ENCODE measurements around the gene REST. TPM values are rescaled to one million over a fixed set of nuclear protein-coding genes. Genes with fewer than 3 reads are reported as not detected.
"Not testable (repeated sequence)": the region's sequence is repeated elsewhere in the genome, so short reads cannot be mapped to it uniquely, and the experiment has no call there.

REST gene, protein sequence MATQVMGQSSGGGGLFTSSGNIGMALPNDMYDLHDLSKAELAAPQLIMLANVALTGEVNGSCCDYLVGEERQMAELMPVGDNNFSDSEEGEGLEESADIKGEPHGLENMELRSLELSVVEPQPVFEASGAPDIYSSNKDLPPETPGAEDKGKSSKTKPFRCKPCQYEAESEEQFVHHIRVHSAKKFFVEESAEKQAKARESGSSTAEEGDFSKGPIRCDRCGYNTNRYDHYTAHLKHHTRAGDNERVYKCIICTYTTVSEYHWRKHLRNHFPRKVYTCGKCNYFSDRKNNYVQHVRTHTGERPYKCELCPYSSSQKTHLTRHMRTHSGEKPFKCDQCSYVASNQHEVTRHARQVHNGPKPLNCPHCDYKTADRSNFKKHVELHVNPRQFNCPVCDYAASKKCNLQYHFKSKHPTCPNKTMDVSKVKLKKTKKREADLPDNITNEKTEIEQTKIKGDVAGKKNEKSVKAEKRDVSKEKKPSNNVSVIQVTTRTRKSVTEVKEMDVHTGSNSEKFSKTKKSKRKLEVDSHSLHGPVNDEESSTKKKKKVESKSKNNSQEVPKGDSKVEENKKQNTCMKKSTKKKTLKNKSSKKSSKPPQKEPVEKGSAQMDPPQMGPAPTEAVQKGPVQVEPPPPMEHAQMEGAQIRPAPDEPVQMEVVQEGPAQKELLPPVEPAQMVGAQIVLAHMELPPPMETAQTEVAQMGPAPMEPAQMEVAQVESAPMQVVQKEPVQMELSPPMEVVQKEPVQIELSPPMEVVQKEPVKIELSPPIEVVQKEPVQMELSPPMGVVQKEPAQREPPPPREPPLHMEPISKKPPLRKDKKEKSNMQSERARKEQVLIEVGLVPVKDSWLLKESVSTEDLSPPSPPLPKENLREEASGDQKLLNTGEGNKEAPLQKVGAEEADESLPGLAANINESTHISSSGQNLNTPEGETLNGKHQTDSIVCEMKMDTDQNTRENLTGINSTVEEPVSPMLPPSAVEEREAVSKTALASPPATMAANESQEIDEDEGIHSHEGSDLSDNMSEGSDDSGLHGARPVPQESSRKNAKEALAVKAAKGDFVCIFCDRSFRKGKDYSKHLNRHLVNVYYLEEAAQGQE
- total RNA-seq, result 31.8 and 46.5 TPM in 2 replicates

DNA sequence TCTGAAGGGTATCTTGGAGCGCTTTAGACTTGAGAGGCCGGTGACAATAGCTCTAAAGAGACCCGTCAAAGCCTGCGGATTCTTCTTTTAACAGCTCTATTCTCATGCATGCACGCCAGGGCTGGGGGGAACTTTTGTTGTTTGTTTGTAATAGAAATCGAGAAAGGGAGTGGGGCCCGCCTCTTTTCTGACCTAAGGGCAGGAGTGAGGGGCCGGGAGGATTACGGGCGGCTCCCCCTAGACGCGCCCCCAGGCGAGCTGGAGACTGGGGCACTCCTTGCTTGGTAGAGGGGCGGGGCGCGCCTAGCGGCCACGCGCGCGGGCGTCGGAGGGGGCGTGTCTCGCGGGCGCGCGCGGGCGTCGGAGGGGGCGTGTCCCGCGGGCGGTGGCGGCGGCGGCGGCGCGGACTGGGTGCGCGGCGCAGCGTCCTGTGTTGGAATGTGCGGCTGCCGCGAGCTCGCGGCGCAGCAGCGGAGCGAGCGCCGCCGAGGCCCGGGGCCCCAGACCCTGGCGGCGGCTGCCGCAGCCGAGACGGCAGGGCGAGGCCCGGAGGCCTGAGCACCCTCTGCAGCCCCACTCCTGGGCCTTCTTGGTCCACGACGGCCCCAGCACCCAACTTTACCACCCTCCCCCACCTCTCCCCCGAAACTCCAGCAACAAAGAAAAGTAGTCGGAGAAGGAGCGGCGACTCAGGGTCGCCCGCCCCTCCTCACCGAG lies at the start of gene REST:
Gene REST, plus strand, starts transcription at position 412 of the 717 bp plus-strand sequence. CDS start 2,739 bp downstream, outside the sequence.
- peak; percentile 82 for DNase-seq

DNA sequence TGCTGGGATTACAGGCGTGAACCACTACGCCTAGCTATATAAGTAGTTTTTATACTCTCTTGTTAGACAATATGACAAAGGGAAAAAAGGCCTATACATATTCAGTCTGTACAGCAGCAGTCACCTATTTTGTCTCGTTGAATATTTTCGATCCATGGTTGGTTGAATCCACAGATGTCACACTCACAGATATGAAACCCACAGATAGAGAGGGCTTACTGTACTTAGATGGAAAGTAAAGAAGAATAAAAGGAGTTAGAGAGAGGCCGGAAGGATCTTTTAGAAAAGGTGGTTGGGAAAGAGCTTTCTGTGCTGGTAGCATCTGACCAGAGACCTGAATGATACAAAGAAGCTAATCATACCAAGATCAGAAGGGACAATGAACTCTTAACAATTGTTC lies 47.9 kb upstream of the REST start:
- no peak for DNase-seq

DNA sequence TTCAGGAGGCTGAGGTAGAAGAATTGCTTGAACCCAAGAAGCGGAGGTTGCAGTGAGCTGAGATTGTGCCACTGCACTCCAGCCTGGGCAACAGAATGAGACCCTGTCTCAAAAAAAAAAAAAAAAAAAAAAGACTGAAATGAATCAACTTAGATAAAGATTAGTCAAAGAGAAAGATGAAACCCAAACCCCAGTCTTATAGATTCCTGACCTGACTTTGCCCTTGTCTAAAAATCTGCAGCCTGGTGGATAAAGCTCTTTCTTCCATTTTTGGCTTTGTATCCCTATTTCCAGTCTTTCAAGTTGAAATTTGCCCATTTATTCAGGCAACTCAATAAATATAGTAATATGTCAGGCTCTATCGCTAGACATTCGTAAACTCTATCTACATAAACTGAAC lies 46.9 kb upstream of the REST start:
- DNase-seq, result no peak

DNA sequence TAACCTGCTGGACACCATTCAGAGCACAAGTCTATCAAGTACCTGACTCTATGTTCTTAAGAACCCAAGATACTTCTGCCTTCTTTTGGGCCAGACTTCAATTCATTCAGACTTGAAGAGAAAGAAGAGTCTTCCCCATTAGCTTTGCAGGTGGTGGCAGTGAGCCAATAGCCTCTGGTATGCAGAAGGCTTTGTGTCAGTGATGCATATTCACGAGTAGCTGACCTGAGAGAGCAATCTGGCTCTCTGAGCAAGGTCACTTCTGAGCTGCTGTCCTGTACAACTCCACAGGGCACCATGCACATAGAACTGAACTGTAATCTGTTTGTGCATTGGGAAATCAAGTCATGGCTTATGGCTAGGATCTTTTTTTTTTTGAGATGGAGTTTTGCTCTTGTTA lies 46.3 kb upstream of the REST start:
- no peak for DNase-seq

DNA sequence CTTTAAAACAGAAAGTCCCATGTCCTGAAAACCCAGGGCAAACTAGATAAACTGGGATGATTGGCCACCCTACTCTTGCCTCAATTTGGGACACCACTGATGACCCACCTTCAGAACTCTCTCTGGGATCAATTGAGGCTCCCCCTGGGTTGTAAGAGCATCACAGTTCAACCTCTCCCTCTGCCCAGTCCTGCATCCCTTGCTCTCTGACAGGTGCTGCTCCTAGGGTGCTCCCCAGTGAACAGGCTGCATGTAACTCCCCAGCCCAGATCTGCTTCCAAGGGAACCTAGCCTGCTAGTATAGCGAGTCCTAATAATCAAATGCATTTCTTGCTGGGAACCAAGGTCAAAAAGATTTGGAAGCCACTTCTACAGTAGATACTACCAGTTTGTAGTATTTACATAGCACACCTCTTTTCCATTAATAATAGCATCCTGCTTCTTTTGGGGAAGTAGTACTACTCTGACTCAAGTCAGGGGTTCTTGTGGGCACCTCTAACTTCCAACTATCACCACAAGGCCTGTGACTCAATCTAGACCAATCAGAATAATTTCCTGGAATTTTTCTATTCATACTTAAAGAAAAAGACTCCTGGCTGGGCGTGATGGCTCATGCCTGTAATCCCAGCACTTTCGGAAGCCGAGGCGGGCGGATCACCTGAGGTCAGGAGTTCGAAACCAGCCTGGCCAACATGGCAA lies 44.1 kb upstream of the REST start:
- no peak for DNase-seq

DNA sequence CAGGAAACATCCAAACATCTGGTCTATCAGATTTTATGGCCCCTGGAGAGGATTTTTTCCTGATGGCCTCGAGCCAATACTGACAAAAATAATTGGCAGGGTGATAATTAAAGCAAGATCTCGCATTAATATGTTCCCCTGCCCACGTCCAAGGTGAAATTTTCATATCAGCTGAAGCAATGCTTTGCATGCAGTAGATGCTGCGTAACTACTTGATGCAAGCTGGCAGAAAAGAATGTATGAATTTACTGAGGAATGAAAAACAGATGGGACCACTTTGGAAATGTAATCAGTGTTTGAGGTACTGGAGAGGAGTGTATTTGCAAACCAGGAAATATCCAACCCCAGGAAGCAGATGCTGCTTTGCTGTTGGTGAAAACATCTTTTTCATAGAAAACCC lies 36.8 kb upstream of the REST start:
- DNase-seq, result no peak

DNA sequence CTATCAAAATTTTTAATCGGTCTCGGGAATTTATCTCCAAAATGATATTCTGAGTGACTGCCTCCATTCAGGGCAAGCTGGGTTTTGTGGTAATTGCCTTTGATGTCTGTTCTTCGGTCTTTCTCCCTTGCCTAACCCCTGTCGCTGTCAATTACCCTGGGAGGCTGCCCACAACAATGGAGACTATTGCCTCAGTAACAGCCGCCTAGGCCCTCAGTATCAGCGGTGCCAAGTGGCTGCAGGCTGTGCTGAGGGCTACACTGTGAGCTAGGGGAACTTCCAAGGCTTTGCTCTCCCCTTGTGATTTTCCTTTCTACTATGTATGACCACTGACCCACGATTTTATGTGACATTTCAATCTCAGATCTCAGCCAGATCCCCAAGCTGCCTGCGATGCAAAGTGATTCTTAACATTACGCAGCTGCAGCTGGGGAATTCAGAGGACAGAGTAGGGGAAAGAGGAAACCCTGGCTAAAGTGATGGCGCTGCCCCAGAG lies 36.3 kb upstream of the REST start:
- DNase-seq, result peak; percentile 13

DNA sequence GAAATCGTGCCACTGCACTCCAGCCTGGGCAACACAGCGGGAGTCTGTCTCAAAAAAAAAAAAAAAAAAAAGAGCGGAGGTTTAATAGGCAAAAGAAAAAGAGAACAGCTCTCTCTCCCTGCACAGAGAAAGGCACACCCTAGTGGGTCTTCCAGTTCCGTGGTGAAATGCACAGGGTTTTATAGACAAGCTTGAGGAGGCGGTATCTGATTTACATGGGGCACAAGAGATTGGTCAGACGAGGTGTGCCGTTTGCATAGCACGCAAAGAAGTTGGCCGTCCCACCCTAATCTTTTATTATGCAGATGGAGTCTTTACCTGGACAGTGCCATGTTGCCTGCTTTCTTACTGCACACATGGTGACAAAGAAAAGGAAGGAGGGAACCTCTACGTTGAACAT lies 33.5 kb upstream of the REST start:
- no peak for DNase-seq

DNA sequence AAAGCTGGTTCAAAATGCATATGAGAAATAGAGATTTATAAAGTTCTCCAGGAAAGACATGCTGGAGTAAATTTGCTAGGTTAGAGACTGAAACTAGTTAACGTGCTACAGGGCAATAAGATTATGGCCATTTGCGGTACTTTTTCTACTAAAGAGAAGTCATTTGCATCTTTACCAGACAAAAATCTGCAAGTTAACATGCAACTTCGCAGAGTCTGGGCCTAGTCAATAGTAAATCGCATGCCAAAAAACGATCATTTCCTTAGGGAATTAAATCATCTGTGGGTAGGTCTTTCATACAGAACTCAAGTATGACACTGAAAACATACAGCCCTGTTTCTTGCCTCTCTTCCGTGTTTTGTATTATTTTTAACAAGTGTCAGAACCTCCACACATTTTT lies 32.8 kb upstream of the REST start:
- DNase-seq, result no peak

DNA sequence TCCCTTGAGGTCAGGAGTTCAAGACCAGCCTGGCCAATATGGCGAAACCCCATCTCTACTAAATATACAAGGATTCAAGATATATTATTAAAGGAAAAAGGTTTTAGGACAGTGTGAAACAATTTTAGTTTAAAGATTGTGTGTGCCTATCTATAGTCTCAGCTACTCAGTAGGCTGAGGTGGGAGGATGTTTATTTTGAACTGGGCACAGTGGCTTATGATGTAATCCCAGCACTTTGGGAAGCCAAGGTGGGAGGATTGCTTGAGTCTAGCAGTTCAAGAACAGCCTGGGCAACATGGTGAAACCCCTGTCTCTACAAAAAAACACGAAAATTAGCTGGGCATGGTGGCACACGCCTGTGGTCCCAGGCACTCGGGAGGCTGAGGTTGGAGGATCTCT lies 31.4 kb upstream of the REST start:
- no peak for DNase-seq

DNA sequence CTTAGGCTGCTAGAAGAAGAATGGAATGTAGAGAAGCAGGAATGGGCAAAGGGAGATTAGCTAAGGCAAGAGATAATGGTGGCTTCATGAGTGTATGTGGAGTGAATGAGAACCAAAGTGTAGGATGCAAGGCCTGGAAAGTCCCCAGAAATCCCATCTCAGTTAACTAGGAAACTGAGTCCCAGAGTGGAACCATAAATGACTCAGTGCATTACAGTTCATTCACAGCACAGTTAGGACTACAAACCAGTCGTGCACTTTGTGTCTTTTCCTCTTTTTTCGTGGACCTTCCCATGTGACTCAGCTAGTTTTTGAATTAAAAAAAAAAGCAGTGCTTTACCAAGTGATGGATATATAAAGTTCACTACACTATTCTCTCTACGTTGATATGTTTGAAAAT lies 27.7 kb upstream of the REST start:
- DNase-seq, result no peak

DNA sequence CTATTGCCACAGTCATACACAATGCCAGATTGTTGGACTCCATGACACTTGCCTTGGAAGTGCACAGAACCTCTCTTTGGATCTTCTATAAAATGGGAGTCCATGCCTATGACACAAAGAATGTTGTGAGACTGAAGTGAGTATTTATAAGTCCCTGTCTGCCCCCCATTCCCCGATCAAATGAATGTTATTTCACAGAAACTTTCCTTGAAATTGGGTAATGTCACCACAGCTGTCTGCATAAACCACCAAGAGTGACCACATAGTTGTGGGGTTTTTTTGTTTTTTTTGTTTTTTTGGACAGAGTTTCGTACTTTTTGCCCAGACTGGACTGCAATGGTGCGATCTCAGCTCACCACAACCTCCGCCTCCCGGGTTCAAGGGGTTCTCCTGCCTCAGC lies 27.1 kb upstream of the REST start:
- no peak for DNase-seq

DNA sequence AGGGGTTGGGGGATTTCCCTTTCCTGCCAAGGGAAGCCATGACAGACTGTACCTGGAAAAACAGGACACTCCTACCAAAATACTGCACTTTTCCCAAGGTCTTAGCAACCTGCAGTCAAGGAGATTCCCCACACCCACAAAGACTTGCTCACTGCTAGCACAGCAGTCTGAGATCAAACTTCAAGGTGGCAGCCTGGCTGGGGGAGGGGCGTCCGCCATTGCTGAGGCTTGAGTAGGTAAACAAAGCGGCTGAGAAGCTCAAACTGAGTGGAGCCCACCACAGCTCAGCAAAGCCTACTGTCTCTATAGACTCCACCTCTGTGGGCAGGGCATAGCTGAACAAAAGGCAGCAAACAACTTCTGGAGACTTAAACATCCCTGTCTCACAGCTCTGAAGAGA lies 23.2 kb upstream of the REST start:
- not testable (repeated sequence) for DNase-seq

DNA sequence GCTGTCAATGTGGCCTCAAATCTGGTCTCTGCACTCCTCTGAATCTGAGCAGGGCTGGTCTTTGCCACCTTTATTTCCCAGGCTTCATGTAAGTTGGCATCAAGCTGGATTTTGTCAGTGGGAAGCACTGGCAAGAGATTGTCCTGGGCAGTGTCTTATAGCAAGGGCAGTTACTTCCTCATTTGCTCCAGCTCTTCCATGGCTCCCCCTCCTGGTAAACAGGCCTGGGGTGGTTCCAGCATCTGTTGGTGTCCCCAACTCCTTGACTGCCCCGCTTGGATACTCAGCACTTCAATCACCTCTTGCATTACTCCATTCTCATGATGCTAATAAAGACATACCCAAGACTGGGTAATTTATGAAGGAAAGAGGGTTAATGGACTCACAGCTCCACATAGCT lies 15.0 kb upstream of the REST start:
- no peak for DNase-seq

DNA sequence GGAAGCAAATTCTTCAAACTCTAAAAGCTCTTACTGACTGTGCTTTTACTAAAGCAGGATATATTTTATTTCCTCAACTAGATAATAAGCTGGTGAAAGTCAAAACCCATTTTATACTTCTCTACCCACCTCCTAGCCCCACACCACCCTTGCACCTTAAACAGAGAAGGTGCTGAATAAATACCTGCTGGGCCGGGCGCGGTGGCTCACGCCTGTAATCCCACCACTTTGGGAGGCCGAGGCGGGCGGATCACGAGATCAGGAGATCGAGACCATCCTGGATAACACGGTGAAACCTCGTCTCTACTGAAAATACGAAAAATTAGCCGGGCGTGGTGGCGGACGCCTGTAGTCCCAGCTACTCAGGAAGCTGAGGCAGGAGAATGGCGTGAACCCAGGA lies 9.9 kb upstream of the REST start:
- DNase-seq, result not testable (repeated sequence)

DNA sequence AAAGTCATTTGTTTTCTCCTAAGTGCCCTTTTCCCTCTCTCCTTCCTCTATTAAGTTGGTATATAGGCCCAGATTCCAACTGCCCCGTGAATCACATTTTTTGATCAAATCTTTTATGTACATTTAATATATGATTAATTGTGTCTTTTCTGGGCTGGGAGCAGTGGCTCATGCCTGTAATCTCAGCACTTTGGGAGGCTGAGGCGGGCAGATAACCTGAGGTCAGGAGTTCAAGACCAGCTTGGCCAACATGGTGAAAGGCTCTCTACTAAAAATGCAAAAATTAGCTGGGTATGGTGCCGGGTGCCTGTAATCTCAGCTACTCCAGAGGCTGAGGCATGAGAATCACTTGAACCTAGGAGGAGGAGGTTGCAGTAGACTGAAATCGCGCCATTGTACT lies 7.5 kb upstream of the REST start:
- not testable (repeated sequence) for DNase-seq

DNA sequence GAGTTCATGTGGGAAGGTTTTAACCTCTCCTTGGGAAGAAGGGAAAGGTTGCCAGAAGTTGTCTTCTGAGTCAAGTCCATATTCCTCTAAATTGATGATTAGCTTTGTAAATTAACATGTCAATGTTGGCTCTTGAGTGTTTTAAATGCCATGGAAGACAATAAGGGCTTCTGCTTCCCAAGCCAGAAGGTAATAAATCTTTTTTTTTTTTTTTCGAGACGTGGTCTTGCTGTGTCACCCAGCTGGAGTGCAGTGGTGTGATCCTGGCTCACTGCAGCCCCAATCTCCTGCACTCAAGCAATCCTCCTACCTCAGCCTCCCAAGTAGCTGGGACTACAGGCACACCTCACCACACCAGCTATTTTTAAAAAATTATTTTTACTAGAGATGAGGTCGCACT lies 5.0 kb upstream of the REST start:
- DNase-seq, result no peak

DNA sequence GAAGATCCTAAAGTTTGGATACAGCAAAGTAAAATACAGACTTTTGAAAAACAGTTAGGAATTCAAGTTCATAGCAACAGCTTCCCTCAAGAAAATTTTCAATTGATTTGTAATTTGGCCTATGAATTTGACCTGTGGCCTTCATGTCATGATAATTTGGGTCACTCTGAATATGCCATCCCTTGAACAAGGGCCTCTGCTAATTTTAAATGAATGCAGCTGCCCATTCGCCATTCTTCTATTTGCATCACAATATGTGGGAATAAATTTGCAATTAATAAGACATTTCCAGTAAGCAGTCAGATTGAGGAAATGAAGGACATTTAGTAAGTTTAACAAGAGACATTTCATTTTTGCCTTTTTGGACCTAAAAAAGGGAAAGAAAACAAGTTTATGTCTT lies 1.9 kb upstream of the REST start:
- DNase-seq, result no peak

DNA sequence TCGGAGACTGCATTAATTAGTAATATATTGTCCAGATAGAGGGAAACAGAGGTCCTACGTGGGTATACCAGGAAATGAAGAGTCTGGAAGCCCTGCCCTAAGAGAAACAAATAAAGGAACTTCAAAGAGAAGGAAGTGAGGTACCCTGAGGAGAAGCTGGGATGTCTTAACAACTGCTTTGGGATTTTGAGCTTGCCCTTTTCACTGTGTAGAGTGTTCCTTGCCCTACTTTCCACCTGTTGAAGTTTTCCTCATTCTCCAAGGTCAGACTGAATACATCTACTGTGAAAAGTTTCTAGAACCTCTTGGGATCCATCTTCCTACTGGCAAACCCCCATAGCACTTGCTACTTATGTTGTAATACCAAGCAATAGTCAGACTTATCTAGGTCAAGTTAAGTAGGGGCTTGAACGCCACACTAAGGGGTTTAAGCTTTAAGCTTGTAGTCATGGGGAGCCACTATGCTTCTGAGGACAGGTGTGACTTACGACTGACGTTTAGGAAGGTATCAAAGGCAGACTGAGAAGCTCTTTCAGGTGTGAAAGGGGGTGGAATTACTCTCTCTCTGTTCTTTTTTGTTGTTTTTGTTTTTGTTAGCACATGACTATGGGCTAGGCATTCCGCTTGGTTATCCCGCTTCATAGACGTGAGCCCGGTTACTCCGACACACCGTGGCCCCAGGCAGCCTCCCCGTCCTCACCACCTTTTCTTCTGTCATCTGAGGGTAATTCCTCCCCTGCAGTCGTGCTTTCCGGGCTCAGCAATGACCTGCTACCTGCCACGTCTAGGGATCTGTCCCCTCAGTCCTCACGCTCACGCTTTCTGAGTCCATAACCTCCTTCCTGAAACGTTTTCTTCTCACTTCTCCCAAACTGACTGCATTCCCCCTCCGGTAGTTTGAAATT lies 959 bp upstream of the REST start:
- DNase-seq, result no peak

DNA sequence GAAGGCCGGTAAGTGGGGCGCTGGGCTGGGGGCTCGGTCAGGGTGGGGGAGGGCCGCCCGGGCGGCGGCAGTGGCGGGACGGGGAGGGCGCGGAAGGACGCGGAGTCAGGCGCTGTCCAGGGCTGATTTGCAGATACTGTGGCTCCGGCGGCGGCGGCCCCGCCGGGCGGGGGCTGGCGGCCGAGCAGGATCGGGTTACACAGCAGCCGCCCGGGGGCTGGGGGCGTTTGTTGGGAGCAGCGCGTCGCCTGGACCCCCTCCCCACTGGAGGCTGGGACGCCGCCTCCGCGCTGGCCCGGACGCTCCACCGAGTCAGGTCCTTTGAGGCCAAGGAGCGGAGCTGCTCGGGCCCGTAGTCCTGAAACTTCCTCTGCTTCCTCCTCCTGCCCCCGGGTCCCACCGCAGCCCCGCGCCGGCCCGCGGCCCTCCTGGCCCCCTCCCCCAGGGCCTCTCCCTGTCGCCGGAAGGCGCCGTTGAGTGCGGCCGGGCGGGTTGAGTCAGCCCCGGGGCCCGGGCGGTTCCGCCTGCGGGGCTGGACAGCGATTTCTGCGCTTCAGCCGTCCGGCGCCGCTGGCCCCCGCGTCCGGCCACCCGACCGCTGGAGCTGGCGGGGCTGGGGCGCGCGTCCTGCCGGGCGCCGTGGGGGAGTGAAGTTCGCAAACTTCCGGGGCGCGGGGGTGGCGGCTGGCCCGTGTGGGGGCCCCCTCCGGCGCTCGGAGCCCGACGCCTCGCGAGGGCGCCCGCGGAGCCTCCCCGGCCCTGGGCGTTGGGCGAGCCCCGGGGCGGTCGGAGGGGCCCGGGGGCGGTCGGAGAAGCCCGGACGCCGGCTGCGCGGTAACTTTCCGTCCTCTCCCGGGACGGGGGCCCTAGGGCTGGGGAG lies 746 bp downstream of the REST start:
- peak; percentile 77 for DNase-seq

All from dermis blood vessel endothelial cell (primary cell).